K562 (cell line): ENCODE data around the gene ORC3. TPM values are rescaled to one million over a fixed set of nuclear protein-coding genes. Genes with fewer than 3 reads are reported as not detected.

ENCODE experiments used
- ATAC-seq: fragments of 200-7000 bp; cut with Tn5 transposase; 3 replicates; pipeline ENCODE4 v1.9.1; 2020; ENCODE audit warnings: moderate library complexity
- BruUV-seq: library from RNA; stranded (reverse); fragments of 400-500 nt; replicated peaks from 2 replicates; lab custom pipeline; 2021; lab: Mats Ljungman, UMichigan
- CTCF ChIA-PET: fragments of 300-600 bp; formaldehyde crosslinking; extraction: SDS; loops from one replicate; lab custom pipeline; 2021; ENCODE audit warnings: low intra/inter-chr PET ratio; lab: Yijun Ruan, JAX
- POLR2A ChIA-PET: fragments of 300-600, 350-650 bp; sonication (Branson Sonifier 250); formaldehyde crosslinking; extraction: SDS; loops from one replicate; lab custom pipeline; 2021; ENCODE audit warnings: antibody characterized with exemption, inconsistent platforms; lab: Yijun Ruan, JAX
- DNase-seq, 4 experiments: peaks; one replicate each; pipeline versions ENCODE4 v3.0.0 to v3.0.0-alpha.2; 2011 to 2018; ENCODE audit warnings: low spot score in 3 of 4, mixed read lengths in 3 of 4; ENCODE audit errors: extremely low read depth in 1 of 4
- FAIRE-seq: peaks from 2 replicates; lab custom pipeline; 2011; peaks lifted over from hg19 to GRCh38; lab: Jason Lieb, UNC
- H2AFZ ChIP-seq: 2 replicates; pipeline ENCODE4 v1.6.0; 2011; ENCODE audit warnings: low read depth, low read length, control low read depth, inconsistent platforms
- H3K27ac ChIP-seq: fragments of 200-600 bp; 3 replicates; pipeline ENCODE4 v1.8.0; 2011; ENCODE audit warnings: low read depth, mild to moderate bottlenecking, control low read depth, inconsistent platforms, low read length, moderate library complexity, mixed read lengths; ENCODE audit errors: extremely low read depth
- H3K27me3 ChIP-seq, 2 experiments: fragments of 300-600 bp in 1 of 2; 2 replicates in 1 of 2; 3 replicates in 1 of 2; pipeline versions ENCODE4 v1.6.0 to v1.8.0; 2011; ENCODE audit warnings: inconsistent platforms in 2 of 2, low read length in 2 of 2, mild to moderate bottlenecking in 1 of 2, mixed read lengths in 1 of 2, moderate library complexity in 1 of 2; ENCODE audit not compliant: control insufficient read depth in 2 of 2, insufficient read depth in 2 of 2
- H3K36me3 ChIP-seq: fragments of 300-600 bp; 3 replicates; pipeline ENCODE4 v1.8.0; 2011; ENCODE audit warnings: mild to moderate bottlenecking, low read length, inconsistent platforms; ENCODE audit not compliant: control insufficient read depth, insufficient read depth
- H3K4me1 ChIP-seq, 2 experiments: fragments of 200-600 bp in 1 of 2; replicated peaks in 1 of 2; 2 replicates in 1 of 2; 3 replicates in 1 of 2; pipeline versions ENCODE4 v1.5.1 to v1.8.0; 2011; ENCODE audit warnings: inconsistent platforms in 2 of 2, low read length in 2 of 2, mild to moderate bottlenecking in 1 of 2, mixed read lengths in 1 of 2, moderate library complexity in 1 of 2; ENCODE audit not compliant: control insufficient read depth in 2 of 2, insufficient read depth in 2 of 2
- H3K4me2 ChIP-seq: 2 replicates; pipeline ENCODE4 v1.6.1; 2011; ENCODE audit warnings: low read length, control low read depth, inconsistent platforms, mixed read lengths; ENCODE audit not compliant: insufficient read depth
- H3K4me3 ChIP-seq: fragments of 200-600 bp; sonication (generic), shearing (Covaris generic); 2 replicates; pipeline ENCODE4 v1.5.1; 2016; ENCODE audit warnings: control low read depth, inconsistent platforms
- H3K79me2 ChIP-seq: fragments of 200-600 bp; 3 replicates; pipeline ENCODE4 v1.8.0; 2011; ENCODE audit warnings: low read length, inconsistent platforms; ENCODE audit not compliant: control insufficient read depth, insufficient read depth
- H3K9ac ChIP-seq, 2 experiments: 2 replicates each; pipeline versions ENCODE4 v1.6.0 to v1.6.1; 2011; ENCODE audit warnings: low read depth in 2 of 2, low read length in 2 of 2, control low read depth in 1 of 2, inconsistent platforms in 1 of 2, mild to moderate bottlenecking in 1 of 2, mixed read lengths in 1 of 2; ENCODE audit not compliant: insufficient read depth in 1 of 2
- H3K9me1 ChIP-seq: one replicate; pipeline ENCODE4 v1.6.0; 2011; ENCODE audit warnings: inconsistent platforms, mild to moderate bottlenecking, low read length, moderate library complexity; ENCODE audit not compliant: control insufficient read depth, insufficient read depth
- H3K9me3 ChIP-seq: replicated peaks from 2 replicates; pipeline ENCODE4 v1.5.1; 2011; ENCODE audit warnings: low read depth, low read length, inconsistent platforms; ENCODE audit not compliant: control insufficient read depth, insufficient read depth
- H4K20me1 ChIP-seq: replicated peaks from 2 replicates; pipeline ENCODE4 v1.6.1; 2011; ENCODE audit warnings: low read length, inconsistent platforms, mixed read lengths; ENCODE audit not compliant: control insufficient read depth, insufficient read depth
- CAMTA2 ChIP-seq: fragments of 250-450 bp; sonication (Bioruptor Pico); conservative IDR thresholded peaks from 2 replicates; pipeline ENCODE4 v1.5.1; 2022
- HNRNPL ChIP-seq: fragments of 200-400 bp; formaldehyde crosslinking; IDR thresholded peaks from 2 replicates; pipeline ENCODE4 v1.6.1; 2017; ENCODE audit warnings: low read depth, mild to moderate bottlenecking, low read length
- ILK ChIP-seq: fragments of 450-650 bp; IDR thresholded peaks from 2 replicates; pipeline ENCODE4 v1.6.1; 2016; ENCODE audit warnings: missing genetic modification characterization, low read depth, mild to moderate bottlenecking, missing compliant biosample characterization, moderate library complexity, borderline replicate concordance
- MBD1 ChIP-seq: fragments of 250-450 bp; sonication (Bioruptor Pico); IDR thresholded peaks from 2 replicates; pipeline ENCODE4 v1.8.0; 2022; ENCODE audit warnings: inconsistent platforms
- VEZF1 ChIP-seq: fragments of 200-800 bp; sonication (Bioruptor generic); IDR thresholded peaks from 2 replicates; pipeline ENCODE4 v1.6.1; 2017; ENCODE audit warnings: missing genetic modification characterization, missing compliant biosample characterization
- WGBS: fragments of 100-300 bp; shearing (Covaris generic); methylation state at CpG from one replicate; pipeline ENCODE4 v1.1.6; 2016; ENCODE audit warnings: low coverage, mixed read lengths; ENCODE audit not compliant: insufficient coverage; ENCODE audit errors: missing lambda C conversion rate; 5-methylcytosine and 5-hydroxymethylcytosine counted together
- in situ Hi-C: fragments of 300-500 bp; cut with MboI; formaldehyde crosslinking; loops from 4 replicates; pipeline ENCODE4 v1.15.0; 2018; ENCODE audit warnings: inconsistent platforms, mixed read lengths
- intact Hi-C: fragments of 100-400 bp; cut with micrococcal nuclease; formaldehyde crosslinking; loops from 2 replicates; pipeline ENCODE4 v1.14.2; 2022
- polyA plus RNA-seq, 8 experiments: library from polyadenylated mRNA; depleted of rRNA in 4 of 8; stranded (reverse) in 5 of 8; unstranded in 3 of 8; fragments of >200 nt; fragmentation: Nextera tagmentation in 2 of 8; fragmentation: Illumina TruSeq in 1 of 8; extraction: Ambion mirVana in 2 of 8; extraction: Trizol in 1 of 8; gene quantifications; 2 replicates each; pipeline versions ENCODE4 v1.2.1 to v1.2.3, GENCODE V29; 2011 to 2014; ENCODE audit warnings: inconsistent platforms in 1 of 8, missing spikeins in 1 of 8
- total RNA-seq, 7 experiments: library from RNA; depleted of rRNA in 6 of 7; stranded (reverse); fragments of >200 nt in 6 of 7; fragmentation: Illumina TruSeq in 2 of 7; extraction: Trizol in 2 of 7; gene quantifications; 2 replicates each; pipeline versions ENCODE4 v1.2.1 to v1.2.3, GENCODE V29; 2011 to 2021; ENCODE audit warnings: low replicate concordance in 1 of 7

Gene ORC3
- total and polyA plus RNA-seq, 9 of the 15 experiments (the other 6 are each of a cell fraction or from before 2014, with no cell fraction given): 28.8 to 159 (median 74.8) TPM

- 88% methylated on average over 2 of the region's 2 CpGs for WGBS
- intact Hi-C loops: no loop called here
These were observed 78.1 kb downstream of the ORC3 start for GRCh38 chr6:87668013-87668412.

More at GRCh38 chr6:87668013-87668412, 78.1 kb downstream of the ORC3 start:
- BruUV-seq: no TSS peak
- 0 out of 2 replicates have a peak, but pooled peaks cover 3% of the 10 kb centered on the region for H4K20me1 ChIP-seq
- POLR2A ChIA-PET: no interaction called here
- TF ChIP-seq ILK (tag): no peak
- TF ChIP-seq VEZF1 (CRISPR knock-in tag): no peak
- TF ChIP-seq CAMTA2 (CRISPR knock-in tag): no peak
- no peak for TF ChIP-seq MBD1 (CRISPR knock-in tag)
- no peak for TF ChIP-seq HNRNPL
- TF ChIP-seq, all 486 proteins: peak for 0
- no peaks in the 10 kb centered on the region for H3K9me3 ChIP-seq
- H3K4me1 ChIP-seq: no peaks in the 10 kb centered on the region
- peaks cover 65% of the 10 kb centered on the region for H3K36me3 ChIP-seq
- FAIRE-seq (no peak), ATAC-seq (no peak), DNase-seq (no peak)
- in situ Hi-C loops: no loop called here
- H2AFZ ChIP-seq: no peak overlapping the region
- H3K27me3 ChIP-seq: no peaks in the 10 kb centered on the region
- no peak overlapping the region for H3K27ac ChIP-seq
- H3K79me2 ChIP-seq: no peaks in the 10 kb centered on the region
- H3K4me3 ChIP-seq: no peak overlapping the region
- H3K9ac ChIP-seq: no peak overlapping the region
- H3K9me1 ChIP-seq: no peaks in the 10 kb centered on the region
- CTCF ChIA-PET: no interaction called here
- no peak overlapping the region for H3K4me2 ChIP-seq
